H1 (cell line): ENCODE data around the gene NRXN3.

ENCODE experiments used
- CHD7 ChIP-seq: fragments of 300-600 bp; sonication (generic); IDR thresholded peaks from 2 replicates; pipeline ENCODE4 v1.7.1; 2012; ENCODE audit warnings: low read length, moderate library complexity, mild to moderate bottlenecking, inconsistent platforms; ENCODE audit not compliant: insufficient replicate concordance
- CTCF ChIP-seq, 3 experiments: IDR thresholded peaks; 1 replicate in 2 of 3; 2 replicates in 1 of 3; pipeline versions ENCODE4 v1.5.1 to v1.6.1; 2011; ENCODE audit warnings: low read length in 3 of 3, mild to moderate bottlenecking in 3 of 3, inconsistent platforms in 2 of 3, low read depth in 1 of 3, moderate library complexity in 1 of 3; ENCODE audit not compliant: insufficient read depth in 1 of 3; ENCODE audit errors: control extremely low read depth in 1 of 3
- GABPA ChIP-seq: IDR thresholded peaks from 2 replicates; pipeline ENCODE4 v1.6.1; 2011; ENCODE audit warnings: mild to moderate bottlenecking, low read length, moderate library complexity, borderline replicate concordance; ENCODE audit not compliant: insufficient read depth
- POLR2AphosphoS5 ChIP-seq: IDR thresholded peaks from 2 replicates; pipeline ENCODE4 v1.6.1; 2011; ENCODE audit warnings: low read depth, low read length
- TAF7 ChIP-seq: optimal IDR thresholded peaks from 2 replicates; pipeline ENCODE3; 2011; ENCODE audit warnings: low read depth, mild to moderate bottlenecking, inconsistent platforms, low read length, moderate library complexity, borderline replicate concordance
- ZNF274 ChIP-seq: IDR thresholded peaks from 2 replicates; pipeline ENCODE4 v1.7.0; 2012; ENCODE audit warnings: low read length, borderline replicate concordance; ENCODE audit errors: extremely low read depth

GRCh38 chr14:78637908-78638475 lies 467.8 kb downstream of the NRXN3 start:
- TF ChIP-seq CTCF (IDR thresholded peaks at IDR 0.05; ENCODE audit: control extremely low read depth in 1 of 3, insufficient read depth in 1 of 3, low read depth in 1 of 3, low read length in 3 of 3) (no peak), CHD7 (no peak), GABPA (no peak), TAF7 (no peak), POLR2AphosphoS5 (no peak), ZNF274 (no peak)
